Type B pancreatic cell (in vitro differentiated cells): Measurements from ENCODE around the gene S100A3. TPM values are rescaled to one million over a fixed set of nuclear protein-coding genes. Genes with fewer than 3 reads are reported as not detected.
"Not testable (repeated sequence)": the region's sequence is repeated elsewhere in the genome, so short reads cannot be mapped to it uniquely, and the experiment has no call there.

Source experiments
- DNase-seq: peaks from one replicate; pipeline ENCODE4 v3.0.0; 2021; ENCODE audit warnings: mixed read lengths; ENCODE audit not compliant: unreplicated experiment; ENCODE audit errors: extremely low spot score
- H3K27ac Mint-ChIP-seq: 2 replicates; pipeline ENCODE4 v1.8.0; 2021; ENCODE audit warnings: mild to moderate bottlenecking, mixed read lengths
- H3K27me3 Mint-ChIP-seq: 2 replicates; pipeline ENCODE4 v1.8.0; 2021; ENCODE audit warnings: mixed read lengths
- H3K36me3 Mint-ChIP-seq: 2 replicates; pipeline ENCODE4 v1.8.0; 2021; ENCODE audit warnings: mixed read lengths
- H3K4me1 Mint-ChIP-seq: one replicate; pipeline ENCODE4 v1.8.0; 2021; ENCODE audit warnings: mixed read lengths; ENCODE audit not compliant: unreplicated experiment
- H3K4me3 Mint-ChIP-seq: 2 replicates; pipeline ENCODE4 v1.8.0; 2021; ENCODE audit warnings: mild to moderate bottlenecking, mixed read lengths
- H3K9me3 Mint-ChIP-seq: 2 replicates; pipeline ENCODE4 v1.8.0; 2021; ENCODE audit warnings: mixed read lengths
- CTCF ChIP-seq: fragments of 200-600 bp; sonication (generic); conservative IDR thresholded peaks from 2 replicates; pipeline ENCODE4 v1.5.0; 2021; ENCODE audit warnings: antibody characterized with exemption, mild to moderate bottlenecking
- total RNA-seq: library from RNA; stranded (reverse); gene quantifications from 2 replicates; pipeline ENCODE4 v1.2.1, GENCODE V29; 2021; ENCODE audit warnings: low replicate concordance

The S100A3 gene
- total RNA-seq, 1 donor from 2014 or later: 1.4 TPM

DNA sequence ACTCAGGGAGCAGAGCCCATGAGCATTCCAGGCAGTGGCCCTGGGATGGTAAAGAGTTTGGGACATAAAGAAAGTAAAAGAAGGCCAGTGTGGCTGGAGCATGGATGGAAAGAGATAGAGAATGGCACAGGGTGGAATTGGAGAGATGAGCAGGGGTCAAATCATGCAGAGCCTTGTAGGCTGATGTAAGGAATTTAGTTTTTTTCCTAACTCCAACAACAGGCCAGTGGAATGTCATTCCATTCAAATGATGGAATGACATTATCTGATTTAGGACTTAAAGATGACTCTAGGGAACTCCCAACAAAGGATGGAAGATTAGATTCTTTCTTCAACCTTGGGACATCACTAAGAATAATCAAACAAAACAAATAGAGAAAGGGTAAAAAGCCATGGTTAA lies 29.4 kb upstream of the S100A3 start:
- no peaks in the 10 kb centered on the region for H3K27me3 Mint-ChIP-seq
- peaks cover 8% of the 10 kb centered on the region for H3K4me1 Mint-ChIP-seq
- no peak for DNase-seq
- TF ChIP-seq CTCF: no peak
- no peak overlapping the region for H3K27ac Mint-ChIP-seq
- no peaks in the 10 kb centered on the region for H3K36me3 Mint-ChIP-seq
- H3K9me3 Mint-ChIP-seq: no peaks in the 10 kb centered on the region
- H3K4me3 Mint-ChIP-seq: no peak overlapping the region

DNA sequence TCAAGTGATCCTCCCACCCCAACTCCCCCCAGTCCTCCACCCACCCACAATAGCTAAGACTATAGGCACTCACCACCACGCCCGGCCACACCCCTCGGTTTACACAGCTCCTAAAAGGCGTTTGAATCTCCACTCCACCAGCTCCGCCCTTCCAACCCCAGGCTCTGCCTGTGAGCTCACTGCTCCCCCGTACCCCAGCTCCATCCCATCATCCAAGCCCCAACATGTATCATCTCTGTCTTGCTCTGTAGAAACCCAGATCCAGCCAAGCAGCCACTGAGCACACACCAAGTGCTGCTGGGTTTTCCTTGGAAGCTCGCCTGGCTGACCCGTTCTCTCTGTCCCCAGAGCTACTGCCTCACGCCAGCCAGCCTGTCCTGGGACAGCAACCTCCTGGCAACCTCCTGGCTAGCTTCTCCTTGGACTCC lies 28.6 kb upstream of the S100A3 start:
- H3K27me3 Mint-ChIP-seq: no peaks in the 10 kb centered on the region
- TF ChIP-seq CTCF: no peak
- DNase-seq: no peak
- no peak overlapping the region for H3K4me3 Mint-ChIP-seq
- no peak overlapping the region for H3K27ac Mint-ChIP-seq
- no peaks in the 10 kb centered on the region for H3K36me3 Mint-ChIP-seq
- H3K4me1 Mint-ChIP-seq: peaks cover 8% of the 10 kb centered on the region
- H3K9me3 Mint-ChIP-seq: no peaks in the 10 kb centered on the region

DNA sequence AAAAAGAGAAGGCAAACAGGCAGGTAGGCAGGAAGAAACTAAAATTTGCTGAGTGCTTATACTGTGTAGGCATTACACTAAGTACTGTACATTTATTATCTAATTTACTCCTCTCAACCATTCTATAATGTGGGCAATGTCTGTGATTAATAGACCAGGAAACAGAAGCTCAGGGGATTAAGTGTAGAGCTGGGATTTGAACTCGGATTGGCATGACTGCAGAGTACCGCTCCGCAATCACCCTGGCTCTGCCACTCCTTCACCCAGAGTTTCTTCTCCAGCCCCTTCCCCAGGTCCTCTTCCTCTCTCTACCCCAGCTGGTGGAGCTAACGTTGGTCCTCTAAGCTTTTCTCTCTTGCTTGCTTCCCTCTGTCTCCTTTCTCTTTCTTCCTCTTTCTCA lies 28.1 kb upstream of the S100A3 start:
- no peak for TF ChIP-seq CTCF
- H3K4me3 Mint-ChIP-seq: no peak overlapping the region
- no peaks in the 10 kb centered on the region for H3K9me3 Mint-ChIP-seq
- H3K27ac Mint-ChIP-seq: no peak overlapping the region
- H3K4me1 Mint-ChIP-seq: peaks cover 8% of the 10 kb centered on the region
- H3K36me3 Mint-ChIP-seq: no peaks in the 10 kb centered on the region
- H3K27me3 Mint-ChIP-seq: no peaks in the 10 kb centered on the region
- DNase-seq: no peak

DNA sequence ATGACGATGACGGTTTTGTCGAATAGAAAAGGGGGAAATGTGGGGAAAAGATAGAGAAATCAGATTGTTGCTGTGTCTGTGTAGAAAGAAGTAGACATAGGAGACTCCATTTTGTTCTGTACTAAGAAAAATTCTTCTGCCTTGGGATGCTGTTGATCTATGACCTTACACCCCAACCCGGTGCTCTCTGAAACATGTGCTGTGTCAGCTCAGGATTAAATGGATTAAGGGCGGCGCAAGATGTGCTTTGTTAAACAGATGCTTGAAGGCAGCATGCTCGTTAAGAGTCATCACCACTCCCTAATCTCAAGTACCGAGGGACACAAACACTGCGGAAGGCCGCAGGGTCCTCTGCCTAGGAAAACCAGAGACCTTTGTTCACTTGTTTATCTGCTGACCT lies 26.4 kb upstream of the S100A3 start:
- not testable (repeated sequence) for DNase-seq, H3K9me3 Mint-ChIP-seq, H3K4me3 Mint-ChIP-seq, H3K27me3 Mint-ChIP-seq, H3K27ac Mint-ChIP-seq, H3K36me3 Mint-ChIP-seq
- H3K4me1 Mint-ChIP-seq: peaks cover 13% of the 10 kb centered on the region

- not testable (repeated sequence) for H3K36me3 Mint-ChIP-seq, H3K27ac Mint-ChIP-seq, H3K9me3 Mint-ChIP-seq, H3K4me3 Mint-ChIP-seq, DNase-seq, H3K27me3 Mint-ChIP-seq
- H3K4me1 Mint-ChIP-seq: peaks cover 15% of the 10 kb centered on the region
Observed at GRCh38 chr1:153575081-153575491, 26.0 kb upstream of the S100A3 start.

GRCh38 chr1:153573351-153573750 lies 24.3 kb upstream of the S100A3 start:
- Mint-ChIP-seq H3K27ac (peak overlapping the region; percentile 37), H3K4me1 (peaks cover 24% of the 10 kb centered on the region)

More at GRCh38 chr1:153573351-153573750, 24.3 kb upstream of the S100A3 start:
- H3K4me3 Mint-ChIP-seq: no peak overlapping the region
- no peak for DNase-seq
- H3K36me3 Mint-ChIP-seq: no peaks in the 10 kb centered on the region
- no peak for TF ChIP-seq CTCF
- no peaks in the 10 kb centered on the region for H3K27me3 Mint-ChIP-seq
- H3K9me3 Mint-ChIP-seq: no peaks in the 10 kb centered on the region
